Caki2 (cell line): ENCODE data around the gene POLR2L. TPM values are rescaled to one million over a fixed set of nuclear protein-coding genes. Genes with fewer than 3 reads are reported as not detected.
A peak's percentile ranks its signal among the peaks of the same experiment; 100 is the strongest.

ENCODE experiments used
- DNase-seq: peaks from one replicate; pipeline ENCODE4 v3.0.0-alpha.2; 2015; ENCODE audit warnings: low read depth
- in situ Hi-C: cut with HindIII; loops from 2 replicates; pipeline ENCODE4 v1.10.0; 2016; ENCODE audit warnings: low sequenced_read_pairs, low pct_unique_long_range_greater_than_20kb, mixed read lengths
- total RNA-seq: library from RNA; depleted of rRNA; stranded (reverse); fragments of >200 nt; shearing (Covaris generic); gene quantifications from 2 replicates; pipeline ENCODE4 v1.2.3, GENCODE V29; 2014; ENCODE audit warnings: low replicate concordance

The POLR2L gene
- total RNA-seq, 1 experiment from 2014 or later = 103 TPM

DNA sequence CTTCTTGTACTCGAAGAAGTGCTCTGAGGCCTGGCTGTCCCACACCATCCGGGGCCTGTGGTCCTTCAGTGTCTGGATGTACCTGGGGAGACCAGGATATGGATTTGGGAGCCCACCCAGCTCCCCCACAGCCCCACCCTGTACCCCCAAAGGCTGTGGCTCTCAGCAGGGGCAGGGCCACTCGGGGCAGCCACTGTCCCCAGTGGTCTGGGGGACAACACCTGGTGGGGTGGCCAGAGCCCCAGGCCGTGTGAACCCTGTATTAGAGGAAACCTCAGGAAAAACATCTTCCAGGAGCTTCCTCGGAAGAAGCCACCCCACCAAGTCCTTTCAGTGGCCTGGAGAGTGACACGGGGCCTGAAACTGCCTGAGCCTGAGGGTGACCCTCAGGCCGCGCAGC, 28.1 kb upstream of the POLR2L start:
- no peak for DNase-seq
- in situ Hi-C loops = no loop called here

- in situ Hi-C loops = no loop called here
- DNase-seq = no peak
These were observed 27.7 kb upstream of the POLR2L start for GRCh38 chr11:870127-870413.

GRCh38 chr11:869399-870126, 27.2 kb upstream of the POLR2L start:
- in situ Hi-C loops = no loop called here
- no peak for DNase-seq

- no peak for DNase-seq
- in situ Hi-C loops = no loop called here
These were observed 26.5 kb upstream of the POLR2L start for GRCh38 chr11:868802-869201.

DNA sequence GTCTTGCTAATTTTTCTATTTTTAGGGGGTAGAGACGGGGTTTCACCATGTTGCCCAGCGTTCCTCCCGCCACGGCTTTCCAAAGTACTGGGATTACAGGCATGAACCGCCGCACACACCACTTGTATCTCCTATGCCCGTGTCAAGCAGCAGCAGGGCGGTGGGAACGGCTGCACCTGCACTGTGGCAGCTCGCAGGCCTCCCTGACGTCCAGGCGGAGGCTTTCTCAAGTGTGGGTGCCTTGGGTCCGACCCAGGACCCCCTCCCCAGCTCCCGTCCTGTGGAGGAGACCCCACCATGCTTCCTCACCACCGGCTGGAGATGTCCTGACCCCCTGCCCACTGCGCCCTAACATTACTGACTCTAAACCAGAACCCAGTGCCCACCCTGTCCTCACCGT, 26.1 kb upstream of the POLR2L start:
- DNase-seq = no peak
- in situ Hi-C loops = no loop called here

- in situ Hi-C loops = no loop called here
These were observed 25.6 kb upstream of the POLR2L start for GRCh38 chr11:867856-868358.

GRCh38 chr11:866481-866880, 24.2 kb upstream of the POLR2L start:
- DNase-seq = no peak
- in situ Hi-C loops = no loop called here

More at GRCh38 chr11:867856-868358, 25.6 kb upstream of the POLR2L start:
- DNase-seq = no peak

GRCh38 chr11:865462-866430, 23.4 kb upstream of the POLR2L start:
- DNase-seq = no peak
- in situ Hi-C loops = no loop called here

DNA sequence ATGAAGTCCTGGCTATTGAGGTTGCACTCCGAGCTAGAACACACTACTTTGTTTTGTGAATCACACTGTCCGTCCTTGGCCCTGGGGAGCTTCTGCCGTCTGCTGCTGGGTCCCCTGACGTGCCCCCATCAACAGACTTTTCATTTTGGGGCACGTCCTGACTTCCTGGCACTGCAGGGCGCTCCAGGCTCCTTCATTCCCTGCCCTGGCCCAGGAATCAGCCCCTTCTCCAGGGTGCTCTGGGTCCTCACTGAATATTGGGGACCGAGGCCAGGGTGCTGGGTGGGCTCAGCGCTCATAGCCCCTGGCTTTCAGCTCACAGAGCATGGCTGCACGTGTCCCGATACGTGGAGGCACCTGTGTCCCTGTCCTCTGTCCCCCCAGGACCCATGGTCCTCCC, 22.6 kb upstream of the POLR2L start:
- in situ Hi-C loops = no loop called here
- DNase-seq = no peak

- DNase-seq = no peak
- in situ Hi-C loops = no loop called here
These were observed 21.8 kb upstream of the POLR2L start for GRCh38 chr11:863910-864827.

DNA sequence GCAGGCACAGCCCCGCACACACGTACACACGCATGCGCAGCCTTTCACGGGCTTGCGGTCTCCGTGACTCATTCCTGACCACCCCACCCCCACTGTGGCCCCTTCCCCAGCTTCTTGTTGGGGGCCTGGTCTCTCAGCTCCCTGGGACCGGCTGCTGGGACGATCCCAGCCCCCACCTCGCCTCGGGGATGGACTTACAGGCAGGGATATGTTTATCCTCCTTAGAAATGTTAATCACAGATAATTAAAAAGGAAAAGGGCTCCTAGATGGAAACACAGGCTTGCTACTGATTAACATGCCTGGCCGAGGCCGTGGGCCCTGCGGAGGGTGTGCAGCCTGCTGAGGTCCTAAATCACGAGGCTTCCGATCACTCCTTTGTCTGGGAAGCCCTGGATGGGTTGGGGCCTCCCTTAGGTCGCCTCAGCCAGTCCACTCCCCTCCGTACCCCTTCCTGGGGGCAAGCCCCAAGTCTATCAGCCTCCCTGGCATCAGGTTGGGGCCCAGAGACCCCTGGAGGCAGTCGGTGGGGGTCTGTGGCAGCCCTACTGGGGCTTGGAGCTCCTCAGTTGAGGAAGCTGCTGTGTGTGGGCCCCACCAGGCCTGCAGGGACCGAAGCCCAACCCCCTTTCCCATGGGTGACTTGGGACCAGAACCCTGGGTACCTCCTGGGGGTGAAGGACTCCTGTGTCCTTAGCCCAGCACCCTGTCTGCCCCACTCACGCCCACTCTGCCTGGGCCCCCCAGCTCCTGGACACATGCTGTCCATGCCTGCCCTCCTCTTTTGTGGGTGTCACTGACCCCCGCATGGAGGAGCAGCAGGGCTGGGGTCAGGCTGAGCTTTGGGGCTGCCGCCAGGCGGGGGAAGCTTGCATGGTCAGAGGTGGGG, 20.9 kb upstream of the POLR2L start:
- in situ Hi-C loops = no loop called here
- no peak for DNase-seq

- no peak for DNase-seq
- in situ Hi-C loops = no loop called here
These were observed 20.3 kb upstream of the POLR2L start for GRCh38 chr11:862696-863022.

DNA sequence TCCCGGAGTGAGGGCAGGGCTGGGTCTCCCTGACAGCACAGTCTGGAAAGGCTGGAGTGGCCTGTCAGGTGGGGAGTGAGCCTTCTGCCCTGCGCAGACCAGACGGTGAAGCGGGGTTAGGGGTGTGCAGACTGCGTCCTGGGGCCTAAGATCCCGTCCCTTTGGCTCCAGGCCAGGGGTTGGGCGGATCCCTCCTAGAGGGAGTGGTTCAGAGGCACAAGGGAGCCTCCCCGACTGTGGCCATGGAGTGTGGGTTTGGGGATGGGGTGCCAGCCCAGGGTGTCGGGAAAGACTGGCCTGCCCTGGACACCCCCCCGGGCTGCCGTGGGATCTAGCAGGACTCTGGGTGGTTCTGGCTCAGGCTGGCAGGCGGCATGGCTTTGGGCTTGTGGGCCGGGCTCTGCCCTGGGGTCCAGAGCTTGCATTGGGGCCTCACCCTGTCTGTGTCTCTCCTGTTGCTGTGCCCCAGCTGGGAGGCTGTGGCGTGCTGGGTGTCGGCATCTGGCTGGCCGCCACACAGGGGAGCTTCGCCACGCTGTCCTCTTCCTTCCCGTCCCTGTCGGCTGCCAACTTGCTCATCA, 19.8 kb upstream of the POLR2L start:
- in situ Hi-C loops = no loop called here
- DNase-seq = no peak

GRCh38 chr11:861105-861479, 18.8 kb upstream of the POLR2L start:
- in situ Hi-C loops = no loop called here
- no peak for DNase-seq

- in situ Hi-C loops = no loop called here
- DNase-seq = no peak
These were observed 18.1 kb upstream of the POLR2L start for GRCh38 chr11:860234-861104.

DNA sequence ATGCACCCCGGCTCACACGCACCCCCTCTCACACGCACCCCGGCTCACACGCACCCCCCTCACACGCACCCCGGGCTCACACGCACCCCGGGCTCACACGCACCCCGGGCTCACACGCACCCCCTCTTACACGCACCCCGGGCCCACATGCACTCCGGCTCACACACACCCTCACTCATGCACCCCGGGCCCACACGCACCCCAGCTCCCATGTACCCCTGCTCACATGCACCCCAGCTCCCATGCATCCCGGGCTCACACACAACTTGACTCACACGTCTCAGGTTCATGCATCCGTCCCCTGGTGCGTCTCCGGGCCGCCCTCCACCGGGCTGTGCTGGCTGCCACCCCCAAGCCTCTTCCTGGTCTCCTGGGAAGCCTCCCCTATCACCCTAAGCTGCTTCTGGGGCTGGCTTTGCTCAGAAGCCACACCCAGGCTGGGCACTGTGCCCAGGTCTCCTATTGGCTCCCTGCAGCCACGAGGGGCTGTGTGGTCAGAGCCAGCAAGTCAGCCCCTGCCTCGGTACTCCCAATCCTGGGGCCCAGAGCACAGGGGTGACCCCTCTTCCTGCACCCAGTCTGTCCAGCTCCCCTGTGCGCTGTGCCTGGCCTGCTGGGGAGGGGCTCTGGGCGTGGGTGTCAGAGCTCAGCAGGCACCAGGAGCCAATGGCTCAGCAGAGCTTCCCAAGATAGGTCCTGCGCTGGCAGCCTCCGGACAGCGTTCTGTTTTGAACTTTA, 17.2 kb upstream of the POLR2L start:
- in situ Hi-C loops = no loop called here
- peak; percentile 61 for DNase-seq
